ENCODE measurements around the gene CCDC85B.

CCDC85B gene

DNA sequence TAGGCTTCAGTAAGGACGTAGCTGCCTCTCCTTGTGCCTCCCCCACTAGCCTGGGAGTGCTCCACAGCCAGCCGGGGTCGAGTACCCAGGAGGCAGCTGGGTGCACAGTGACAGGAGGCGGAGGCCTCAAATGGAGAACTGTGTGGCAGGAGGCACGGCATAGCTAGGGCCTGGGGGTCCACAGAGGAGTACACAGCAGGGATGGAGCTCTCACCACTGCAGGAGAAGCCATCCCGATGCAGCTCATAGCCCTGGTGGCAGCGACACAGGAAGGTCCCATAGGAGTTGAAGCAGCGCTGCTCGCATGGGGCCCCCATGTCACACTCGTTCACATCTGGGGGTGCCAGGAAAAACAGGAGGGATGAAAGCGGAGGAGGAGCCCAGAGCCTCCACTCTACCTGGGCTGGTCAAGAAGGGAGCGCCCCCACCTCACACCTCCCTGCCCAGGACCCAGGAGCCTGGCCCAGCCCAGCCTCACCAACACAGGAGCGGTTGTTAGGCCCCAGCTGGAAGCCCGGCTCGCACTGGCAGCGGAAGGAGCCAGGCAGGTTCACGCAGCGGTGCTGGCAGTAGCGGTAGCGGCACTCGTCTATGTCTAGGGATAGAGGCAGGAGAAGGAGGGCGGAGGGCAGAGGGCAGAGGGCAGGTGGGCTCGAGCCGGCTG lies 20.7 kb upstream of the CCDC85B start:
- DNase-seq, result no peak

DNA sequence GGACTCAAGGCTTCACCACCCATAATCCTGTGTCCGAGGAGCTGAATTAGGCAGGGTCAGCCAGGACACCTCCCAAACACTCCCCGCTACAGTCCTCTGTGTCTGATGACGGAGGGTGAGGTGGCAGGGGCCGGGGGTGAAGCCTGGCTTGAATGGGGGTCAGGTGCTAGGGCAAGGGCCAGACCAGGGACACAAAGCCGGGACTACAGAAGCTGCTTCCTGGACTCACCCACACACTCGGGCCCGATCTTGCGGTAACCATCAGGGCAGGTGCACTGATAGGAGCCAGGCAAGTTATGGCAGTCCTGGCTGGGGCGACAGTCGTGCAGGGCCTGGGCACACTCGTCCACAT lies 20.2 kb upstream of the CCDC85B start:
- no peak for DNase-seq

DNA sequence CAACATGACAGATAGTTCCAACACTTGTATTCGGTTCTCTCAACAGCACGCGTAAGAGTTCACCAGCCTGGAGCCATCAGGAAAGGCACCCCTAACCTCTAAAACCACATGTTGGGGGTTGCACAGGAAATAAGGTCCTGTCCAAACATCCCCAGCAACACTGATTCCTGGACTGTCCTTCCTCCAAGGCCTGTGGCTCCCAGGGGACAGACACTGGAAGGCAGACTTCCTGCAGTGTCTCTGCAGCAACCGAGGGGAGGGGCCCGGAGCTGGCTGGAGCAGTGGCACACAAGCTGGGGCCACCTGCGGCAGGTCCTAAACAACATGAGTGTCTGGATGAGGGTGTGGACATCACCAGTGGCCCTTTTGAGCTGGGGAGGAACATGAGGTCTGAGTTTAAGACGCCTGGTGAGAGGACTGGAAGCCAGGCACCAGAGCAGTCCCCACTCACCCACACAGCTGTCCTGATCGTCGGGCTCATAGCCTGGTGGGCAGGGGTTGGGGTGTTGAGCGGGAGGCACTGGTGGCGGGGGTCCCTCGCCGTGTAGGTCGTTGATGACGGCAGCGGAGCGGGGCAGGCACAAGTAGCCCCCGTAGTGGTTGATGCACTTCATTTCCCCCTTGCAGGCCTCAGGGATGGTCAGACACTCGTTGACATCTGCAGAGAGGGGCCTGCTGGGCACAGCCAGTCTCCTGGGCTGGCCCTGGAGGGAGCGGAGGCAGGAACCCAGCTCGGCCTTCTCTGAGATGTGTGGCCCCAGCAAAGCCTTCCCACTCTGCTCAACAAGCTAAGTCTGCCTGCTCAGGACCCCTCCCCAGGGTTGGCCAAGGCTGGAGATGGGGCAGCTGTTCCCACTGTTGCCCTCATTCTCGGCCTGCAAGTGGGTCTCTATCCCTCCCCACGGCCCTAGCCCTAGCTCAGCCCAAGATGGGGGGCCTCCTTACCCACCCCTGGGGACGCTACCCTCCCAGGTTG lies 19.5 kb upstream of the CCDC85B start:
- no peak for DNase-seq

DNA sequence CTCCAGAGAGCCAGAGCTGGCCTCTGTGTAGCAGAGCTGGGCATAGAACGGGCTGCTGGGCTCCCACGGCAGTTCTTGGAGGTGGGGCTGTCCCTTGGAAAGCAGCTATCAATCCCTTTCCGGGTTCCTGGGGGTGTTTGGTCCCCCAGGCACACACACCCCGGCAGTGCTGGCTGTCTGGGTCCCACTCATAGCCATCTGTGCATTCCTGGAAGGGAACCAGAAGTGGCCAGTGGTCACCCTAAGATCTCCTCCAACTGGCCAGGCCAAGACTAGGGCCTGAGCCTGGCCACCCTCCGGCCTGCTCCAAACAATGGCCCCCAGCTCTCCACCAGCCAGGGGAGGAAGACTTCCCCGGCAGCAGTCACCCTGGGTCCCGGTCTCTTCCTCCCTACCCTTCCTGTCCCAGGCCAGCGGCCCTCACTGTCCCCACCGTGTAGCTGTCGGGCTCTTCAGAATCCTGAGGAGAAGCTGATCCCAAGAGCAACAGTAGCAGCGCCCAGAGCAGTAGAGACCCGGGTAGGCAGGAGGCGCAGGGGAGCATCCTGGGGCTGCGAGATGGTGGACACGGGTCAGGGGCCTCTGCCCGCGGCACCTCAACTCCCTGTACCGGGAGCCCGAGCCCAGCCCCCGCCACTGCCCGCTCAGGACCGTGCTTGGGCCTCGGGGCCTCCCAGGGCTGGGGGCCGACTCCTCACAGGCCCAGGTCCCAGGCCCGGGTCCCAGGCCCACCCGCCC lies 18.5 kb upstream of the CCDC85B start:
- no peak for DNase-seq

DNA sequence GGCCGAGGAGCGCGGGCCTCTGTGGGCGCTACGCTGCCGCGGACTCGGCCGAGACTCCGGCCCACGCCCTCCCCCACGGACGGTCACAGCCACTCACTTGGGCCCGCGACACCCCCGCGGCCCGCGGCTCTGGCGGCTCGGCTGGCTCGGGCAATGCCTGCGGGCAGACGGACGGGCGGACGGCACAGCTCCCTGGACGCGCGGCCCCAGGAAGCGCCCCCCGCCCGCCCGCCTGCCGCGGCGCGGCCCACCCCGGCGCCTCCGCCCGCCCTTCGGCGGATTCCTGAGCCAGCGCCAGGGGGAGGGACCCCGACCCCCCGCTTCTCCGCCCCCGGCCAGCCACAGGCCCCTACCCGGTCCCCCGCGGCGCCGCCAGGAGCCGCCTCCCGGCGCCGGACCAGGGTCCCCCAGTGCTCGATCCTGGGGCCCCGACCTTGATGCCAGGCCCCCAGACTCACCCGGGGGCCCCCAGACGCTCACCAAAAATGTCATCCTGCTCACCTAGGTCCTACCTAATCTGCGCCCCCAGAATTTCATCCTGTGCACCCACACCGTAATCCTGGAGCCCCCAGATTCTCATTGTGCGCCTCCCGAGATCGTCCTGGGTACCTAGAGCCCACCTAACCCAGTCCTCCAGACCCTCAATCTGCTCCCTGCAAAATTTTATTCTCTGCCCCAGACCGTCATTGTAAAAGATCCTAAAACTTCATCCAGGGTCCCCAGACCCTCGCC lies 17.7 kb upstream of the CCDC85B start, which contains the start of gene EFEMP2:
TSS of gene EFEMP2 (minus strand) at position 215 of the 732 bp plus-strand sequence. CDS start 446 bp downstream, outside the sequence.
- DNase-seq, result no peak

DNA sequence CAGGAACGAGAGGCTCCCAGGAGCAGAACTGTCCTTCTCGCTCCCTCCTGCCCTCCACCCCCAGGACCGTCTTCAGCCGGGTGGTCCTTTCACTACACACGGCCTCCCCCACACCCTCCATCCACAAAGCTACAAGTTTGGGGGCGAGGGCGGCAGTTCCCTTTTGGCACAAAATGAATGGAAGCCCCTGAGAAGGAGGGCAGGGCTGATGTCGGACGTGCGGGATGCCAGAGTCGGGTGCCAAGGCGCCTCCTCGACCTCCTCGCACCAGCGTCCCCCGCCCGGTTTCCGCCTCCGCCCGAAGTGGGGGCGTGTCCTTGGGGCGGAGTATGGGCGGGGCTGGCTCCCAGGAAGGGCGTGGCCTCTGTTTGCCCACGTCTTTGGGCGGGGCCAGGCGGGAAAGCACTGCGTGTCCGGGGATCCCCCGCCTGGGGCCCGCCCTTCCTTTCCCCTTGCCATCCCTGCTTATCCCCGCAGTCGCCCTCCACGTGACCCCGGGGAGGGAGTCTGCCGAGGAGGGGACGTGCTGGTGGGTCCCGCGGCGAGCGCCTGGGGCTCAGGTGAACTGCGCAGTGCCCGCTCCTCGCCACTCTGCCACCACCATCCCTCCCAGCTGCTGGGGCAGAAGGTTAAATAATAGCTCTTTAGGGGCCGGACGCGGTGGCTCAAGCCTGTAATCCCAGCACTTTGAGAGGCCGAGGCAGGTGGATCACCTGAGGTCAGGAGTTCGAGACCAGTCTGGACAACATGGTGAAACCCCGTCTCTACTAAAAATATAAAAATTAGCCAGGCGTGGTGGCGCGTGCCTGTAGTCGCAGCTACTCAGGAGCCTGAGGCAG lies 16.9 kb upstream of the CCDC85B start:
- peak; percentile 96 for DNase-seq

DNA sequence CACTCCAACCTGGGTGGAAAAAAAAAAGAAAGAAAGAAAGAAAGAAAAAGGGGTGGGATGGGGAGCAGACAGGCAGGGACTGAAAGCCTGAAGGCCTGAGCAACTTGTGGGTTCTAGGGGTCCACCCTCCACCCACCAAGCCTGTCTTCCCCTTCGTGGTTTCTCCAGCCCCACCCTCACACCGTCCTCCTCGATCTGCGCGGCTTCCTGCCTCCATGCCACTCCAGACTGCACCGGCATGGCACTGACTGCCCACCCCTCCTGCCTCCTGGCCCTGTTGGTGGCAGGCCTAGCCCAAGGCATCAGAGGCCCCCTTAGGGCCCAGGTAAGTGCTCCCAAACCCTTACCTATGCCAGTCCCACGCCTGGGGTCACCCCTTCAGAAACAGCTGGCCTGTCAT lies 10.9 kb upstream of the CCDC85B start, which contains the start of gene CTSW:
TSS of gene CTSW (plus strand) at position 221 of the 400 bp plus-strand sequence. CDS start at position 239, 18 bp downstream.
- DNase-seq, result no peak

DNA sequence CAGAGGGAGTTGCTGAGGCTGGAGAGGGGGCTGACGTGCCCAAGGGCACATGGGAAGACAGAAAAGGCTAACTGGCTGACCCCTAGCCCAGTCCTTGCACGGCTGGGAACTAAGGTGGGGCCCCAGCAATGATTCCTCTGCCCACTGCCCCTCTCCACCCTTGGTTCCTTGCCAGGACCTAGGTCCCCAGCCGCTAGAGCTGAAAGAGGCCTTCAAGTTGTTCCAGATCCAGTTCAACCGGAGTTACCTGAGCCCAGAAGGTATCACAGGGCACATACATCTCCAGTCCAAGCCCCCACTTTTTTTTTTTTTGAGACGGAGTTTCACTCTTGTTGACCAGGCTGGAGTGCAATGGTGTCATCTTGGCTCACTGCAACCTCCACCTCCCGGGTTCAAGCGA lies 10.4 kb upstream of the CCDC85B start:
- DNase-seq, result no peak

DNA sequence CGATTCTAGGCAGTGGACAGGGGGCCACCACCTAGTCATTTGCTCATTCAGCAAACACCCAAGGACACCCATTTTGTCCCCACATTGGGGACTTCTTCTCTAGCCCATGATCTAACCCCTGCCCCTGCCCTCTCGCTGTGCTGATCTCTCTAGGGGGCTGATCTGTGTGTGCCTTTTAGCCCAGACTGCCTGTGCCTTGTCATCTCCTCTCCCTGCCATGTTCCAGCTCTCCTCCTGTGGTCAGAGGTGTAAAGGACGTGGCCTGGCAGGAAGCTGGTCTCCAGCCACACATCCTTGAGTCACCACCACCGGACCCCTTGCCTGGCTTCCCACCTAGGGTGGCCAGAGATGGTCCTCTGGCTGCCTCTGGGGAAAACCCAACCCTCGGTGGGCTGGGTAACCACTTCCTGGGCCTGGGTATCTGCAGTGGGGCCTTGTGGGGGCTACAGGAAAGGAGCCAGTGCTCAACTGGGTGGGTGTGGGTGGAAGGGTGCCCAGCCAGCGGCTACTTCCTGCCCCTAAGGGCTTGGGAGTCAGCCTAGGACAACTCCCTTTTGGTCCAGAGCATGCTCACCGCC lies 9.5 kb upstream of the CCDC85B start:
- peak; percentile 44 for DNase-seq

DNA sequence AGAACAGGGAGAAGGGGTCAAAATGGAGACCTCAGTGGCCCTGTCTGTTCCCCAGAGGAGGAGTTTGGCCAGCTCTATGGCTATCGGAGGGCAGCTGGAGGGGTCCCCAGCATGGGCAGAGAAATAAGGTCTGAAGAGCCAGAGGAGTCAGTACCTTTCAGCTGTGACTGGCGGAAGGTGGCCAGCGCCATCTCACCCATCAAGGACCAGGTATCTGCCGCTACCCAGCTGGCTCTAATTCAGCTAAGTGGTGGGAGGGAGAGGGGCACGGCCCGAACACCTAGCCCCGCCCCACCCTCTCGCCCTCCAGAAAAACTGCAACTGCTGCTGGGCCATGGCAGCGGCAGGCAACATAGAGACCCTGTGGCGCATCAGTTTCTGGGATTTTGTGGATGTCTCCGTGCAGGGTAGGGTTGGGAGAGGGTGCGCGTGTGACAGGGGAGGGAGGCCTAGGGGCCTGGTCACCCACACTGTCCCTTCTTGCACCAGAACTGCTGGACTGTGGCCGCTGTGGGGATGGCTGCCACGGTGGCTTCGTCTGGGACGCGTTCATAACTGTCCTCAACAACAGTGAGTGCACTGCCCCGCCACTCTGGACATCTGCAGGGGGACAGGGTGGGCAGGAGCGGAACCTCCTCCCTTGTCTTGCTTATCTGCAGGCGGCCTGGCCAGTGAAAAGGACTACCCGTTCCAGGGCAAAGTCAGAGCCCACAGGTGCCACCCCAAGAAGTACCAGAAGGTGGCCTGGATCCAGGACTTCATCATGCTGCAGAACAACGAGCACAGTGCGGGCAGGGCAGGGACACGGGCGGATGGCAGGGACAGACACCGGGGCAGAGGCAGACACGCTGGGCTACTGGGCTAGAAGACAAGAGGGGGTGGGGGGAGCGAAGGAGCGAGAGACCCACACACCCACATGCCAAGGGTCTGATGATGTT lies 8.1 kb upstream of the CCDC85B start:
- DNase-seq, result no peak

DNA sequence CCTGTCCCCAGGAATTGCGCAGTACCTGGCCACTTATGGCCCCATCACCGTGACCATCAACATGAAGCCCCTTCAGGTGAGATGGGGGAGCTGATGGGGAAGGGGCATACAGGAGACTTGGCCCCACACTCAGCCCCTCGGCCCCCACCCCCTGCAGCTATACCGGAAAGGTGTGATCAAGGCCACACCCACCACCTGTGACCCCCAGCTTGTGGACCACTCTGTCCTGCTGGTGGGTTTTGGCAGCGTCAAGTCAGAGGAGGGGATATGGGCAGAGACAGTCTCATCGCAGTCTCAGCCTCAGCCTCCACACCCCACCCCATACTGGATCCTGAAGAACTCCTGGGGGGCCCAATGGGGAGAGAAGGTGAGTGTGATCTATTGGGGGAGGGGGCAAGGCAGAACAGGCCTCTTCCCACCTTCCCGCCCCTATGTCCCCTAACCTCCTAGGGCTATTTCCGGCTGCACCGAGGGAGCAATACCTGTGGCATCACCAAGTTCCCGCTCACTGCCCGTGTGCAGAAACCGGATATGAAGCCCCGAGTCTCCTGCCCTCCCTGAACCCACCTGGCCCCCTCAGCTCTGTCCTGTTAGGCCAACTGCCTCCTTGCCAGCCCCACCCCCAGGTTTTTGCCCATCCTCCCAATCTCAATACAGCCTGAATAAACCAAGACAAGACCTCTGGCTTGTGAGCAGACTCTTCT lies 7.3 kb upstream of the CCDC85B start:
- no peak for DNase-seq

DNA sequence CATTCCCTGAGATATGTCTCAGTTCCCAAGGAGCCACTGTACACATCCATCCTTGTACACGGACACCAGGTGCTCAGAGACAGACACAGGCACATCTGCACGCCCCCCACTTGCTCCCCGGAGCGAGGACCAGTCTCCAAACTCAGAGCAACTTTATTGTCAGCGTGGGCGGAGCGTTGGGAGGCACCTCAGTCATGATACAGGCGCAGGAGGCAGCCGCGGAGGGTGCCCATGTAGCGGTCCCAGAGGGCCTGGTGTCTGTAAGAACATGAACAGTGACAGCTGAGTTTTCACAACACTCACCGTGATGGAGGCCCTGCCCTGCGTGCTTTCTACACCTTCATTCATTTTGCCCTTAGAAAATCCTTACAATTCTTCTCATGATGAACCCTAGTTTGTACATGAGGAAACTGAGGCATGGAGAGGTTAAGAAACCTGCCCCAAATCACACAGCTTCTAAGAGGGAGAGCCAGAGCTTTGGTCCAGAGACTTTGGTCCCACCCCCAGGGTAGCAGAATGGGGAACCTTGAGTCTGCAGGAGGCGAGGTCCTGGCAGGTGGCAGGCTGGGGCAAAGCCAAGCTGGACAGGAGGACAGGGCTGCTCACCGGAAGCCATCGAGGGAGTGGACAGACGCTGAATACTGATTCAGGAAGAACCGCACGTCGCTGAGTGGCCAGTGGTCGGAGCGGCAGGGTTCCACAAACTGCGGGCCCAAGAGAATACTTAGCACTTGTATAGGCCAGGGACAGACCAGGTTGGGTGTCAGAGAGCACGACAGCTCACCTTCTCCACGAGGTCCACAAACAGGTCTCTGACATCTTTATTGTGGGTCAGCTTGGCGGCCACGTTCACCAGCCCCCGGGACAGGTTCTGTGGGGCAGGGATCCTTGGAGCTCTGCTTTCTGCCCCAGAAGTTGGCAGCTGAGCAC lies 6.4 kb upstream of the CCDC85B start:
- no peak for DNase-seq

DNA sequence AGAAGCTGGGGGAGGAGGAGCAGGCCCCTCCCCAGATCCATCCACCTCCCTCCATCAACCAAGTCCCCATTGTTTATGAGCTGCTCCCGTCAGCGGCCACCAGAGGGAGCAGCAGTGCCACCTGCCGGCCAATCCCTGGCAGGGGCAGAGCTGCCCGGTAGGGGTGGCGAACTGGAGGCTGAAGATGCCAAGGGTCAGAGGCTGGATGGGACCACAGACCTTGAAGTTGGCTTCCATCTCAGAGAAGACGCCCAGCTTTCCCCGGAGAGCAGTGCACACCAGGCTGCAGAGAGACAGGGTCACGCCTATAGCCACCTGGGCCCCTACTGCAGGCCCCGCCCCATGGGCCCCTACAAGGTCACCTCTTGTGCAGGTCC lies 5.8 kb upstream of the CCDC85B start:
- peak; percentile 85 for DNase-seq

DNA sequence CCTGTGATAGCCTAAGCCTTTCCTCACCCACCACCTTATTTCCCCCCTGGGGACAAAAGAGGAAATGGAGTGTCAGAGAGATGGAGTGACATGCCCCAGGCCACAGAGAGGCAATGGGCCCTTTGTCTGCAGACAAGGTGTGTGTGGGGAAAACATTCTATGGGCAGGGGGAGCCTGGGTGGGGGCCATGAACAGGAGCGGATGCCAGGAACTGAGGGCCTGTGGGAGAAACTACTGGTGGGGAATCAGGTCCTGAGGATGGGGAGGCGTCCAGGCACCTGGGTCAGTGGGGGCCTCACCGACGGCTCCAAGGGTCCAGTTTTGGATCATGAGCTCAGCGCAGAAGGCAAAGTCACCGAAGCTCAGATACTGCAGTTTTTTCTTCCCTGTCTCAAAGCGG lies 5.2 kb upstream of the CCDC85B start:
- no peak for DNase-seq

DNA sequence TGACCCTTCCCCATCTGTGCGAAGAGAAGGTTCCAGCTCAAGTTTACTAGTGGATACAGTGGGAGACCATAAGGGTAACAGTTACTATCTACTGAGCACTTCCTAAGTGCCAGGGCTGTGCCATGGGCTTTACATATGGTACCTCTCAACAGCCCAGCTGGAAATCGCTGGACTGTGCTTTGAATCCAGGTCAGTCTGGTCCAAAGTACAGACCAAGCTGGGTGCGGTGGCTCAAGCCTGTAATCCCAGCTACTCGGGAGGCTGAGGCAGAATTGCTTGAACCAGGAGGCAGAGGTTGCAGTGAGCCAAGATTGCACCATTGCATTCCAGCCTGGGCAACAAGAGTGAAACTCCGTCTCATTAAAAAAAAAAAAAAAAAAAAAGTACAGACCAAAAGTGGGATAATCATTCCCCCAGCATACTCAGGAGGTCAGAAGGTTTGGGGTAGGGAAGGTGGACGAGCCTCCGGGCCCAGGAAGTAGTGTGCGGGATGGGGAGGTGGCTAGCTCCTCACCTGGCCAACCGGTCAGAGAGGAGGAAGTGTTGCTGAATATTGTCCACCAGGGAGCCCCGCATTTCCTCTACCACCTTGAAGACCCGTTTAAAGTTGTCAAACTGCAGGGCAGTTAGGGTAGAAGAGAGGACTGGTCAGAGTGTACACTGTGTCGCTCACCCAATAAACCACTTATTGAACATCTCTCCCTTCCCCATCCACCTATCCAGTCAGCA lies 4.5 kb upstream of the CCDC85B start:
- DNase-seq, result no peak

DNA sequence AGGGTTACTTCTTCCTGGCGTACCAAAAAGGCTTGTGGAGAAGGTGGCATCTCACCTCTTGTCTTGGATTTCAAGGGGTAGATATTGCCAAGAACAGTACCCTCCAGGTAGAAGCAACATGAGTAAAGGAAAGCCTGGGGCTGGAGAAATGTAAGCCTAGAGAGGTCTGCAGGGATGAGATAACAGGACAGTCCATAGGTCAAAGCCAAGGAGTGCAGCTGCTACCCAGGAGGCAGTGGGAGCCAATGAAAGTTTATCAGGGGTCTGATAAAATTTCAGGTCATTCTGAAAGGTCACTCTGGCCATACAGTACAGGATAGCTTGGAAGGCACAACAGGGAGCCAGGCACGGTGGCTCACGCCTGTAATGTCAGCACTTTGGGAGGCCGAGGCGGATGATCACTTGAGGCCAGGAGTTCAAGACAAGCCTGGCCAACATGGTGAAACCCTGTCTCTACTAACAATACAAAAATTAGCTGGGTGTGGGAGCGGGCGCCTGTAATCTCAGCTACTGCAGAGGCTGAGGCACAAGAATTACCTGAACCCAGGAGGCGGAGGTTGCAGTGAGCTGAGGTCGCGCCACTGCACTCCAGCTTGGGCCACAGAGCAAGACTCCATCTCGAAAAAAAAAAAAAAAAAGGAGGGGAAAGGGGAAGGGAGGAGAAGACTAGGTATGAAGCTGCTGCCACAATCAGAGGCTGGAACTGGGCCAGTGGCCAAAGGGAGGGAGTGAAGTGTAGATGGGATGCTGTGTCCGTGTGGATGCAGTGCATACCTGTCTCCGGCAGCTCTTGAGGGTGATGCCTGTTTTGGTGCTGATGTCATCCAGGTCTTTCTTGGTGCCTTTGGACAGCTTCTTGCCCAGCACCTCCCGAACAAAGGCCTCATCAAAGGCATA lies 3.4 kb upstream of the CCDC85B start:
- DNase-seq, result no peak

All from activated CD4-positive, alpha-beta T cell treated with anti-CD3 and anti-CD28 coated beads, Interleukin-2, amount 50 U/mL, for 16 hours (primary cell).